ENCODE results near the gene HAND1.

Gene HAND1

GRCh38 chr5:154513669-154514084 lies 35.6 kb upstream of the HAND1 start:
- DNase-seq, result peak; percentile 26
- no peak overlapping the region for H3K18ac ChIP-seq (ENCODE audit: low read depth in 1 of 2, low read length in 2 of 2)
- no peak overlapping the region for H4K91ac ChIP-seq (ENCODE audit: low read length)
- H3K4me1 ChIP-seq (ENCODE audit: control insufficient read depth, insufficient read depth, low read depth, low read length), result no peaks in the 10 kb centered on the region
- H2BK12ac ChIP-seq (ENCODE audit: low read length in 2 of 2), result no peak overlapping the region
- no peak overlapping the region for H4K8ac ChIP-seq (ENCODE audit: low read length)
- no peaks in the 10 kb centered on the region for H3K9me3 ChIP-seq (ENCODE audit: control insufficient read depth, low read length)
- H3K23ac ChIP-seq (ENCODE audit: low read length in 2 of 2), result no peak overlapping the region
- no peaks in the 10 kb centered on the region for H3K79me1 ChIP-seq (replicated peaks; ENCODE audit: low read length, poor library complexity, severe bottlenecking)
- H3K4ac ChIP-seq (ENCODE audit: low read depth in 1 of 2, low read length in 2 of 2), result no peak overlapping the region
- H2AFZ ChIP-seq (ENCODE audit: low read depth, low read length), result no peak overlapping the region
- H3K14ac ChIP-seq (ENCODE audit: low read length in 2 of 2), result no peak overlapping the region
- no peak overlapping the region for H3K27ac ChIP-seq (ENCODE audit: low read length, poor library complexity, severe bottlenecking)
- H3K4me2 ChIP-seq (ENCODE audit: low read length, poor library complexity, severe bottlenecking), result no peak overlapping the region
- H3K9ac ChIP-seq (ENCODE audit: low read length), result no peak overlapping the region
- no peak overlapping the region for H2BK15ac ChIP-seq (ENCODE audit: low read depth, poor library complexity, severe bottlenecking)
- WGBS, result 96% methylated on average over 2 of the region's 4 CpGs
- H2BK120ac ChIP-seq (ENCODE audit: low read depth, low read length), result no peak overlapping the region
- H3K27me3 ChIP-seq (ENCODE audit: control insufficient read depth in 1 of 2, insufficient read depth in 1 of 2, low read length in 2 of 2), result peaks cover 50 to 66% of the 10 kb centered on the region in 2 experiments
- no peak overlapping the region for H3K4me3 ChIP-seq (ENCODE audit: insufficient read depth in 1 of 2, low read depth in 1 of 2, low read length in 2 of 2)
- H2AK5ac ChIP-seq (ENCODE audit: low read length, severe bottlenecking), result no peak overlapping the region
- H3K36me3 ChIP-seq (ENCODE audit: control insufficient read depth in 1 of 2, insufficient read depth in 2 of 2, low read depth in 1 of 2, low read length in 2 of 2), result no peaks in the 10 kb centered on the region
- no peak overlapping the region for H2BK5ac ChIP-seq (ENCODE audit: low read depth, low read length, poor library complexity, severe bottlenecking)

GRCh38 chr5:154511984-154512383 lies 34.0 kb upstream of the HAND1 start:
- Histone ChIP-seq H2BK12ac (ENCODE audit: low read length in 2 of 2) (no peak overlapping the region), H3K18ac (ENCODE audit: low read depth in 1 of 2, low read length in 2 of 2) (no peak overlapping the region), H3K4me1 (ENCODE audit: control insufficient read depth, insufficient read depth, low read depth, low read length) (no peaks in the 10 kb centered on the region), H2BK120ac (ENCODE audit: low read depth, low read length) (no peak overlapping the region), H4K8ac (ENCODE audit: low read length) (no peak overlapping the region), H3K27me3 (ENCODE audit: control insufficient read depth in 1 of 2, insufficient read depth in 1 of 2, low read length in 2 of 2) (peaks cover 44 to 68% of the 10 kb centered on the region in 2 experiments), H3K9ac (ENCODE audit: low read length) (no peak overlapping the region), H3K9me3 (ENCODE audit: control insufficient read depth, low read length) (no peaks in the 10 kb centered on the region), H3K36me3 (ENCODE audit: control insufficient read depth in 1 of 2, insufficient read depth in 2 of 2, low read depth in 1 of 2, low read length in 2 of 2) (no peaks in the 10 kb centered on the region), H3K79me1 (replicated peaks; ENCODE audit: low read length, poor library complexity, severe bottlenecking) (no peaks in the 10 kb centered on the region), H2BK15ac (ENCODE audit: low read depth, poor library complexity, severe bottlenecking) (no peak overlapping the region), H2AFZ (ENCODE audit: low read depth, low read length) (no peak overlapping the region), H4K91ac (ENCODE audit: low read length) (no peak overlapping the region), H3K23ac (ENCODE audit: low read length in 2 of 2) (no peak overlapping the region), H3K4me2 (ENCODE audit: low read length, poor library complexity, severe bottlenecking) (no peak overlapping the region), H3K4me3 (ENCODE audit: insufficient read depth in 1 of 2, low read depth in 1 of 2, low read length in 2 of 2) (no peak overlapping the region), H3K4ac (ENCODE audit: low read depth in 1 of 2, low read length in 2 of 2) (no peak overlapping the region), H3K27ac (ENCODE audit: low read length, poor library complexity, severe bottlenecking) (no peak overlapping the region), H2BK5ac (ENCODE audit: low read depth, low read length, poor library complexity, severe bottlenecking) (no peak overlapping the region), H2AK5ac (ENCODE audit: low read length, severe bottlenecking) (no peak overlapping the region), H3K14ac (ENCODE audit: low read length in 2 of 2) (no peak overlapping the region)
- WGBS, result 90% methylated on average over 2 of the region's 2 CpGs
- DNase-seq, result no peak

- Histone ChIP-seq H4K8ac (ENCODE audit: low read length) (no peak overlapping the region), H3K18ac (ENCODE audit: low read depth in 1 of 2, low read length in 2 of 2) (no peak overlapping the region), H2BK15ac (ENCODE audit: low read depth, poor library complexity, severe bottlenecking) (no peak overlapping the region), H2BK120ac (ENCODE audit: low read depth, low read length) (no peak overlapping the region), H3K14ac (ENCODE audit: low read length in 2 of 2) (no peak overlapping the region), H3K27ac (ENCODE audit: low read length, poor library complexity, severe bottlenecking) (no peak overlapping the region), H2BK12ac (ENCODE audit: low read length in 2 of 2) (no peak overlapping the region), H3K9ac (ENCODE audit: low read length) (no peak overlapping the region), H2AFZ (ENCODE audit: low read depth, low read length) (no peak overlapping the region), H2BK5ac (ENCODE audit: low read depth, low read length, poor library complexity, severe bottlenecking) (no peak overlapping the region), H3K23ac (ENCODE audit: low read length in 2 of 2) (no peak overlapping the region), H3K4me3 (ENCODE audit: insufficient read depth in 1 of 2, low read depth in 1 of 2, low read length in 2 of 2) (no peak overlapping the region), H2AK5ac (ENCODE audit: low read length, severe bottlenecking) (no peak overlapping the region), H4K91ac (ENCODE audit: low read length) (no peak overlapping the region), H3K79me1 (replicated peaks; ENCODE audit: low read length, poor library complexity, severe bottlenecking) (no peaks in the 10 kb centered on the region), H3K4me2 (ENCODE audit: low read length, poor library complexity, severe bottlenecking) (no peak overlapping the region), H3K9me3 (ENCODE audit: control insufficient read depth, low read length) (no peaks in the 10 kb centered on the region), H3K4ac (ENCODE audit: low read depth in 1 of 2, low read length in 2 of 2) (no peak overlapping the region), H3K36me3 (ENCODE audit: control insufficient read depth in 1 of 2, insufficient read depth in 2 of 2, low read depth in 1 of 2, low read length in 2 of 2) (no peaks in the 10 kb centered on the region), H3K4me1 (ENCODE audit: control insufficient read depth, insufficient read depth, low read depth, low read length) (no peaks in the 10 kb centered on the region), H3K27me3 (ENCODE audit: control insufficient read depth in 1 of 2, insufficient read depth in 1 of 2, low read length in 2 of 2) (peaks cover 58 to 75% of the 10 kb centered on the region in 2 experiments)
- DNase-seq, result no peak
- 75% methylated on average over 4 of the region's 5 CpGs for WGBS
Measured at GRCh38 chr5:154509784-154510555, 31.9 kb upstream of the HAND1 start.

GRCh38 chr5:154508114-154508513 lies 30.1 kb upstream of the HAND1 start:
- 93% methylated on average over 2 of the region's 2 CpGs for WGBS
- H2AK5ac ChIP-seq (ENCODE audit: low read length, severe bottlenecking), result no peak overlapping the region
- no peak overlapping the region for H3K4me3 ChIP-seq (ENCODE audit: insufficient read depth in 1 of 2, low read depth in 1 of 2, low read length in 2 of 2)
- no peak for DNase-seq
- no peak overlapping the region for H3K18ac ChIP-seq (ENCODE audit: low read depth in 1 of 2, low read length in 2 of 2)
- H3K14ac ChIP-seq (ENCODE audit: low read length in 2 of 2), result no peak overlapping the region
- no peak overlapping the region for H2BK120ac ChIP-seq (ENCODE audit: low read depth, low read length)
- H3K4me1 ChIP-seq (ENCODE audit: control insufficient read depth, insufficient read depth, low read depth, low read length), result no peaks in the 10 kb centered on the region
- H2BK15ac ChIP-seq (ENCODE audit: low read depth, poor library complexity, severe bottlenecking), result no peak overlapping the region
- no peak overlapping the region for H3K4ac ChIP-seq (ENCODE audit: low read depth in 1 of 2, low read length in 2 of 2)
- no peak overlapping the region for H2BK5ac ChIP-seq (ENCODE audit: low read depth, low read length, poor library complexity, severe bottlenecking)
- no peaks in the 10 kb centered on the region for H3K79me1 ChIP-seq (replicated peaks; ENCODE audit: low read length, poor library complexity, severe bottlenecking)
- H4K91ac ChIP-seq (ENCODE audit: low read length), result no peak overlapping the region
- H3K23ac ChIP-seq (ENCODE audit: low read length in 2 of 2), result no peak overlapping the region
- no peaks in the 10 kb centered on the region for H3K9me3 ChIP-seq (ENCODE audit: control insufficient read depth, low read length)
- H2AFZ ChIP-seq (ENCODE audit: low read depth, low read length), result no peak overlapping the region
- no peak overlapping the region for H3K4me2 ChIP-seq (ENCODE audit: low read length, poor library complexity, severe bottlenecking)
- H4K8ac ChIP-seq (ENCODE audit: low read length), result no peak overlapping the region
- no peak overlapping the region for H3K27ac ChIP-seq (ENCODE audit: low read length, poor library complexity, severe bottlenecking)
- no peak overlapping the region for H2BK12ac ChIP-seq (ENCODE audit: low read length in 2 of 2)
- H3K36me3 ChIP-seq (ENCODE audit: control insufficient read depth in 1 of 2, insufficient read depth in 2 of 2, low read depth in 1 of 2, low read length in 2 of 2), result no peaks in the 10 kb centered on the region
- H3K27me3 ChIP-seq (ENCODE audit: control insufficient read depth in 1 of 2, insufficient read depth in 1 of 2, low read length in 2 of 2), result peaks cover 50 to 61% of the 10 kb centered on the region in 2 experiments
- H3K9ac ChIP-seq (ENCODE audit: low read length), result no peak overlapping the region

Data from mesenchymal stem cell (in vitro differentiated cells and primary cell).